Stimulated activated CD4-positive, alpha-beta T cell treated with anti-CD3 and anti-CD28 coated beads, Interleukin-2, amount 100 ng/mL, for 48 hours (primary cell): ENCODE results near the gene DDO.

Source experiments
- DNase-seq, 2 donors: peaks; one replicate each; pipeline ENCODE4 v3.0.0-alpha.2; 2020

Gene DDO

GRCh38 chr6:110419028-110419739 is 3.8 kb upstream of the DDO start:
- no peak for DNase-seq

- no peak for DNase-seq
Observed at GRCh38 chr6:110418594-110418993, 3.2 kb upstream of the DDO start.

- no peak for DNase-seq
Observed at GRCh38 chr6:110414669-110415068, 706 bp downstream of the DDO start.

- DNase-seq = no peak
Observed at GRCh38 chr6:110412360-110412759, 3.0 kb downstream of the DDO start.

GRCh38 chr6:110410511-110410910 is 4.9 kb downstream of the DDO start:
- DNase-seq = no peak

GRCh38 chr6:110409794-110410193 is 5.6 kb downstream of the DDO start:
- no peak for DNase-seq

GRCh38 chr6:110408901-110409300 is 6.5 kb downstream of the DDO start:
- no peak for DNase-seq

- no peak for DNase-seq
Observed at GRCh38 chr6:110404607-110405006, 10.8 kb downstream of the DDO start.

- DNase-seq = no peak
Observed at GRCh38 chr6:110401585-110402176, 13.7 kb downstream of the DDO start.

- DNase-seq = no peak
Observed at GRCh38 chr6:110400208-110400607, 15.2 kb downstream of the DDO start.

- no peak for DNase-seq
Observed at GRCh38 chr6:110399219-110400071, 15.9 kb downstream of the DDO start.

GRCh38 chr6:110398778-110399177 is 16.6 kb downstream of the DDO start:
- DNase-seq = no peak

GRCh38 chr6:110395221-110395620 is 20.2 kb downstream of the DDO start:
- no peak for DNase-seq

- no peak for DNase-seq
Observed at GRCh38 chr6:110394409-110394808, 21.0 kb downstream of the DDO start.

- no peak for DNase-seq
Observed at GRCh38 chr6:110392727-110393126, 22.6 kb downstream of the DDO start.

- no peak for DNase-seq
Observed at GRCh38 chr6:110390404-110390803, 25.0 kb downstream of the DDO start.

GRCh38 chr6:110389689-110390382 is 25.5 kb downstream of the DDO start:
- DNase-seq = no peak

GRCh38 chr6:110387986-110388385 is 27.4 kb downstream of the DDO start:
- DNase-seq = no peak

GRCh38 chr6:110385458-110385863 is 29.9 kb downstream of the DDO start:
- no peak for DNase-seq

- DNase-seq = no peak
Observed at GRCh38 chr6:110378552-110378951, 36.8 kb downstream of the DDO start.

GRCh38 chr6:110369066-110369465 is 46.3 kb downstream of the DDO start:
- DNase-seq = no peak

- DNase-seq = no peak
Observed at GRCh38 chr6:110368284-110368683, 47.1 kb downstream of the DDO start.

GRCh38 chr6:110367825-110368224 is 47.5 kb downstream of the DDO start:
- DNase-seq = no peak
